Raji (cell line): ENCODE data around the gene DUSP28.

ENCODE experiments used
- POLR2A ChIP-seq: IDR thresholded peaks from 2 replicates; pipeline ENCODE4 v1.6.1; 2011; ENCODE audit warnings: low read depth, low read length, control low read depth; ENCODE audit not compliant: insufficient read depth

The DUSP28 gene

GRCh38 chr2:240602266-240603050 lies 42.3 kb downstream of the DUSP28 start:
- TF ChIP-seq POLR2A, result no peak

- no peak for TF ChIP-seq POLR2A
Measured at GRCh38 chr2:240603081-240603835, 43.1 kb downstream of the DUSP28 start.

GRCh38 chr2:240603846-240604245 lies 43.7 kb downstream of the DUSP28 start:
- TF ChIP-seq POLR2A, result no peak

DNA sequence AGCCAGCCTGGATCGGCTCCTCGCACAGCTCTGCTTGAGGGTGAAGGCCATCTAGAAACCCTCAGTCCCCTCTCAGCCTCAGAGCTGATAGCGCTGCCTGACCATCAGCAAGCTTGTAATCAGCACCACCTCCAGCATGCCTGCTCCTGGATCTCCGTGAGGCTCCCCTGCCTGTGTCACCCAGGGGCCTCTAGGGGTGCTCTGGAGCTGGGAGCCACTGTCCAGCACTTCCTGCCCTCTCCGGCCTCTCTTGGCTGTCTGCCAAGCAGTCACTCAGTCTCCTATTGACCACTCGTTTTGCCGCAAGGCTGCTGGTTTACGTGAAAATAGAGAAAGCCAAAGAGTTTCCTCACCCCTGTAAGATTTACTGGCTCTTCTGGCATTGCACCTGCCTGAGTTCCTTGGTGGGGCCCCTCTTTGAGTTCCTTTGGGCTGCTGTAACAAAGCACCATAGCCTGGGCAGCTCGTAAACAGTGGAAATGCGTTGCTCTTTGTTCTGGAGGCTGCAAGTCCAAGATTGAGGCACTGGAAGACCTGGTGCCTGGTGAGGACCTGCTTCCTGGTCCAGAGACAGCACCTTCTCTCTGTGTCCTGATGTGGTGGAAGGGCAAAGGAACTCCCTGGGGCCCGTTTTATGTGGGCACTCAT lies 44.3 kb downstream of the DUSP28 start:
- TF ChIP-seq POLR2A, result no peak

DNA sequence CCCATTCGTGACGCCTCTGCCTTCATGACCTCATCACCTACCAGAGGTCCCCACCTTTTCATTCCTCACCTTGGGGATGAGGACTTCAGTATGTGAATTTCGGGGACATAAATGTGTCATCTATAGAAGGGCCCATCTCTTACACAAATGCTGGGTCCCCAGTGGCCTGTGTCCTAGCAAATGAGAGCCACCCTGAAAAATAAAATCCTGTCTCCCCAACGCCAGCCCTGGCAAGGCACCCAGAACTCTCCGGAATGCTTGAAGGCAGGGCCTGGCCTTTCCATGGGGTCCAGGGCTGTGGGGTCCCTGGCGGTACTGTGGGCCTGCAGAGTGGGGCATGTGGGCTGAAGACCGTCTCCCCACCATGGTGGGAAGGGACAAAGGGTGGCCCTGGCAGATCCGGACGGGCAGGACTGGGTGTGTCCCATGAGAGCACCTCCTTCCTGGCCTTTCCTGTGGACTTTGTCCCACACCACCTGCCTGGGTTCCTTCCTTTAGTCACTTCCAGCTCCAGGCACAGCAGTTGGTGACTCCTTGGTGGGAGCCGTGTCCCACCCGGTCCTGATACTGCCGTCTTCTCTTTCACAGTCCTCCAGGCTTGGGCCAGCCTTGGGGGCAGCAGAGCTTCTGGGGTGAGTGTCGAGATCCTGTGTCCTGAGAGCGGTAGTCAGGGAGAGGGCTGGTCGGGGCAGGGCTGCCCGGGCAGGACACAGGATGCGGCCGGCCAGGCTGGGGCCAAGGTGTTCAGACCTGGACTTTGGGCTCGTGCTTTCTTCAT lies 45.0 kb downstream of the DUSP28 start:
- TF ChIP-seq POLR2A, result no peak

GRCh38 chr2:240605867-240606743 lies 45.9 kb downstream of the DUSP28 start:
- no peak for TF ChIP-seq POLR2A

DNA sequence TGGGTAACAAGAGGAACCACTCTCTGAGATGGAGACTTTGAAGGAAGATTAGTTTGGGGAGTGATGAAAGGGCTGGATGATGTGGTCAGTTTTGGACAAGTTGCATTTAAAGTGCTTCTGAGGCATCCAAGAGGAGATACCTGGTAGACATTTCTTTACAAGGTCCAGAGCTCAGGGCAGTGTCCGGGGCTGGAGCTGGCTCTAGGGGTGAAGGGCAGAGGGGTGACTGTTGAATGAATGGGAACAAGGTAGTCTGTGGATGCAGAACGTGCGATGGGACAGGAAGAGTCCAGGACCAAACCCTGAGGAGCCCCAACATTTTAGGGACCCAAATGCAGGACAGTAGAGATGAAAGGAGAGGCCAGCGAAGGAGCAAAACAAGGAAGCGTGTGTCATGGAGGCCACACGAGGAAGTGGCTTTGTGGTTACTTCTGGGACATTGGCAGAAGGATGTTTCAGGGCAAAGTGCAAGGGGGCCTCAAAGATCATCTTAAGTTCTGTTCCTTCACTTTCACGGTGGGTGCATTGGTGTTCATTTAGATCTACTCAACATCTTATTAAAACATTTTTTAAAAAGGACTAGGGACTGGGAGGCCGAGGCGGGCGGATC lies 51.5 kb downstream of the DUSP28 start:
- no peak for TF ChIP-seq POLR2A
